ENCODE data around the gene EIF4EBP3. TPM values are rescaled to one million over a fixed set of nuclear protein-coding genes. Genes with fewer than 3 reads are reported as not detected.

Gene EIF4EBP3
- total and polyA plus RNA-seq, 2 of the 4 experiments (the other 2 are of a cell fraction), result 0.36 to 2.1 TPM

- Histone ChIP-seq H3K23ac (ENCODE audit: low read depth, low read length) (no peak overlapping the region), H4K8ac (ENCODE audit: low read depth in 2 of 2, low read length in 2 of 2) (no peak overlapping the region), H3K14ac (replicated peaks; ENCODE audit: low read depth, low read length) (no peak overlapping the region), H3K36me3 (ENCODE audit: control insufficient read depth, insufficient read depth, low read length) (peaks cover 12% of the 10 kb centered on the region), H3K18ac (ENCODE audit: low read depth, low read length) (no peak overlapping the region), H2BK15ac (ENCODE audit: low read depth, low read length) (no peak overlapping the region), H4K20me1 (ENCODE audit: insufficient read depth, low read length) (peaks cover 5% of the 10 kb centered on the region), H3K4me3 (ENCODE audit: insufficient read depth, low read depth, low read length) (no peak overlapping the region), H3K9me3 (ENCODE audit: control insufficient read depth, insufficient read depth, low read length) (no peaks in the 10 kb centered on the region), H3K4ac (ENCODE audit: low read depth, low read length) (no peak overlapping the region), H3K79me1 (ENCODE audit: low read depth in 1 of 2, low read length in 2 of 2) (peaks cover 0 to 11% of the 10 kb centered on the region in 2 experiments; a peak in 2 of 4 replicates), H2BK5ac (ENCODE audit: low read depth, low read length, poor library complexity, severe bottlenecking) (no peak overlapping the region), H3K4me2 (ENCODE audit: low read depth, low read length) (no peak overlapping the region), H3K27me3 (ENCODE audit: control insufficient read depth, insufficient read depth, low read length) (no peaks in the 10 kb centered on the region), H4K5ac (ENCODE audit: low read depth, low read length) (no peak overlapping the region), H4K91ac (ENCODE audit: insufficient read depth, low read depth, low read length) (no peak overlapping the region), H3K4me1 (ENCODE audit: control insufficient read depth, insufficient read depth, low read length) (peaks cover 8% of the 10 kb centered on the region), H3K27ac (ENCODE audit: insufficient read depth, low read length) (no peak overlapping the region), H3K9me1 (ENCODE audit: insufficient read depth, low read length) (no peaks in the 10 kb centered on the region), H2BK120ac (ENCODE audit: low read depth, low read length) (no peak overlapping the region), H2AK5ac (ENCODE audit: low read depth, low read length) (no peak overlapping the region), H2AFZ (replicated peaks; ENCODE audit: low read length, poor library complexity) (no peak overlapping the region), H3K9ac (ENCODE audit: low read depth, low read length) (no peak overlapping the region), H2AK9ac (replicated peaks; ENCODE audit: low read depth, low read length, poor library complexity) (no peak overlapping the region), H2BK20ac (ENCODE audit: low read depth, low read length) (no peak overlapping the region), H3K56ac (ENCODE audit: extremely low read depth, insufficient read depth, low read length) (no peak overlapping the region)
- in situ Hi-C loops (cut with MboI; ENCODE audit: low sequenced_read_pairs) (no loop called here), intact Hi-C loops (cut with micrococcal nuclease) (no loop called here), dilution Hi-C loops (cut with HindIII; ENCODE audit: low sequenced_read_pairs, unreplicated experiment) (no loop called here)
- WGBS, 2 experiments (ENCODE audit: extremely low coverage in 2 of 2, insufficient read length in 1 of 2), result no CpG with 5 or more reads among the region's 5 CpGs
- ChIA-PET CTCF (no interaction called here), POLR2A (ENCODE audit: unreplicated experiment) (no interaction called here)
- no peak for TF ChIP-seq NFE2L2 (IDR thresholded peaks at IDR 0.05; ENCODE audit: low read depth, low read length)
- TF ChIP-seq RCOR1 (IDR thresholded peaks at IDR 0.05; ENCODE audit: insufficient replicate concordance, low read length), result no peak
- TF ChIP-seq BHLHE40 (IDR thresholded peaks at IDR 0.05; ENCODE audit: low read depth, low read length), result no peak
- no peak for TF ChIP-seq MAFK (IDR thresholded peaks at IDR 0.05; ENCODE audit: low read depth, low read length)
- no peak for TF ChIP-seq CEBPB (IDR thresholded peaks at IDR 0.05; ENCODE audit: low read depth, low read length)
- TF ChIP-seq MXI1 (IDR thresholded peaks at IDR 0.05; ENCODE audit: borderline replicate concordance, low read depth, low read length), result no peak
- TF ChIP-seq CHD1 (IDR thresholded peaks at IDR 0.05; ENCODE audit: low read depth, low read length), result no peak
- no peak for TF ChIP-seq MAZ (IDR thresholded peaks at IDR 0.05; ENCODE audit: borderline replicate concordance, low read depth, low read length)
- TF ChIP-seq CTCF (conservative IDR thresholded peaks at IDR 0.05; ENCODE audit: low read depth, low read length), result no peak
- no peak for TF ChIP-seq FOS (IDR thresholded peaks at IDR 0.05; ENCODE audit: low read depth, low read length)
- DNase-seq (no peak), ATAC-seq (ENCODE audit: low read depth) (no peak)
- BruUV-seq (replicated peaks), result no TSS peak
Measured at GRCh38 chr5:140542972-140543371, 4.5 kb upstream of the EIF4EBP3 start.
